Fibroblast of lung (primary cell): ENCODE data around the gene ACD. TPM values are rescaled to one million over a fixed set of nuclear protein-coding genes. Genes with fewer than 3 reads are reported as not detected.

Source experiments
- DNase-seq, 2 donors: peaks; one replicate each; pipeline versions ENCODE4 v3.0.0 to v3.0.0-alpha.2; 2010; ENCODE audit warnings: low read depth in 2 of 2
- H2AFZ ChIP-seq: 2 replicates; pipeline ENCODE4 v1.5.1; 2012; ENCODE audit warnings: low read length, control low read depth, inconsistent platforms
- H3K27ac ChIP-seq: 2 replicates; pipeline ENCODE4 v1.5.1; 2011; ENCODE audit warnings: low read length, control low read depth; ENCODE audit not compliant: insufficient read depth
- H3K27me3 ChIP-seq: 2 replicates; pipeline ENCODE4 v1.5.1; 2011; ENCODE audit warnings: mild to moderate bottlenecking, low read length; ENCODE audit not compliant: control insufficient read depth, insufficient read depth
- H3K36me3 ChIP-seq: 2 replicates; pipeline ENCODE4 v1.5.1; 2011; ENCODE audit warnings: low read length; ENCODE audit not compliant: control insufficient read depth, insufficient read depth
- H3K4me1 ChIP-seq: 2 replicates; pipeline ENCODE4 v1.5.1; 2011; ENCODE audit warnings: low read length; ENCODE audit not compliant: control insufficient read depth, insufficient read depth; ENCODE audit errors: extremely low read depth
- H3K4me2 ChIP-seq: 2 replicates; pipeline ENCODE4 v1.5.1; 2011; ENCODE audit warnings: low read length, control low read depth; ENCODE audit not compliant: insufficient read depth; ENCODE audit errors: extremely low read depth
- H3K4me3 ChIP-seq, 4 experiments: fragments of 200-600 bp in 1 of 4; sonication (generic) in 1 of 4; replicated peaks in 1 of 4; 2 replicates each; pipeline ENCODE4 v1.5.1; 2011 to 2016; ENCODE audit warnings: low read length in 4 of 4, low read depth in 3 of 4, mild to moderate bottlenecking in 3 of 4, control low read depth in 2 of 4, inconsistent platforms in 1 of 4, mixed read lengths in 1 of 4; ENCODE audit not compliant: insufficient read depth in 1 of 4; ENCODE audit errors: control extremely low read depth in 1 of 4
- H3K79me2 ChIP-seq: 2 replicates; pipeline ENCODE4 v1.5.1; 2012; ENCODE audit warnings: mild to moderate bottlenecking, low read length, inconsistent platforms; ENCODE audit not compliant: control insufficient read depth, insufficient read depth
- H3K9ac ChIP-seq: 2 replicates; pipeline ENCODE4 v1.5.1; 2011; ENCODE audit warnings: mild to moderate bottlenecking, low read length, control low read depth; ENCODE audit not compliant: insufficient read depth
- H3K9me3 ChIP-seq: 2 replicates; pipeline ENCODE4 v1.5.1; 2012; ENCODE audit warnings: low read depth, low read length; ENCODE audit not compliant: control insufficient read depth, insufficient read depth
- H4K20me1 ChIP-seq: 2 replicates; pipeline ENCODE4 v1.5.1; 2011; ENCODE audit warnings: low read length; ENCODE audit not compliant: control insufficient read depth, insufficient read depth; ENCODE audit errors: extremely low read depth
- EZH2 ChIP-seq: IDR thresholded peaks from 2 replicates; pipeline ENCODE4 v1.5.1; 2012; ENCODE audit warnings: low read length, control low read depth, mild to moderate bottlenecking; ENCODE audit errors: missing control alignments
- polyA plus RNA-seq, 2 donors: library from polyadenylated mRNA; depleted of rRNA in 1 of 2; stranded (reverse) in 1 of 2; unstranded in 1 of 2; fragments of >200 nt; gene quantifications; 2 replicates each; pipeline ENCODE4 v1.2.1, GENCODE V29; 2011 to 2012; ENCODE audit warnings: missing spikeins in 1 of 2
- total RNA-seq: library from RNA; depleted of rRNA; stranded (reverse); fragments of >200 nt; gene quantifications from 2 replicates; pipeline ENCODE4 v1.2.1, GENCODE V29; 2014
- TF ChIP-seq, protein P1 (sequence below), 2 donors: IDR thresholded peaks in 1 of 2; conservative IDR thresholded peaks in 1 of 2; 1 replicate in 1 of 2; 2 replicates in 1 of 2; pipeline ENCODE4 v1.5.1; 2011 to 2012; ENCODE audit warnings: low read length in 2 of 2, control low read depth in 1 of 2, inconsistent platforms in 1 of 2, low read depth in 1 of 2, mild to moderate bottlenecking in 1 of 2

Gene ACD
- total and polyA plus RNA-seq, 2 donors (not counting 1 experiment from before 2014, with no cell fraction given) = 7.9 to 9.2 TPM

DNA sequence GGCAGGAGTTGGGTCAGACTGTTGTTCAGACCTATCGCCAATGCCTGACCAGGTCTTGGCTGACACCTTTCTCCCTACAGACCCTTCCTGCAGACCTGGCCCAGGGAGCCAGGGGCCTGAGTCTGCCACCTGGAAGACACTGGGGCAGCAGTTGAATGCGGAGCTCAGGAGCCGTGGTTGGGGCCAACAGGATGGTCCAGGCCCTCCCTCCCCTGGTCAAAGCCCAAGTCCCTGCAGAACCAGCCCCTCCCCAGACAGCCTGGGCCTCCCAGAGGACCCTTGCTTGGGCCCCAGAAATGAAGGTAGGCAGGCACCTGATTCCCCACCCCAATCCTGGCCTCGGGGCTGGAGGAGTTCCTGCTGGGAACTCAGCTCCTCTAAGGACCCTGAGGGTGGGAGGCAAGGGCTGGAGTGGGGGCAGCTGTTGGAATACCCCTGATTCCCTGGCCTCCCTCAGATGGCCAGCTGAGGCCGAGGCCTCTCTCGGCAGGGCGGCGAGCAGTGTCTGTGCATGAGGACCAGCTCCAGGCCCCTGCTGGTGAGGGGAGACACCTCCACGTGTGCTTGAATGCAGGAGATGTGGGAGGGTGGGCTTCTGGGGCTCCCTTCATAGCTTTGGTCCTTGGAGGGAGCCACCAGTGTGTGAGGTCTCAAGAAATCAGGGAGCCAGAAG lies 3.6 kb downstream of the ACD start:
- Histone ChIP-seq H3K4me1 (peaks cover 8% of the 10 kb centered on the region), H3K27ac (no peak overlapping the region), H4K20me1 (peaks cover 2% of the 10 kb centered on the region), H2AFZ (no peak overlapping the region), H3K27me3 (peaks cover 18% of the 10 kb centered on the region), H3K36me3 (peaks cover 4% of the 10 kb centered on the region), H3K9me3 (no peaks in the 10 kb centered on the region), H3K4me2 (no peak overlapping the region), H3K9ac (no peak overlapping the region), H3K4me3 (no peak overlapping the region), H3K79me2 (no peaks in the 10 kb centered on the region)
- TF ChIP-seq, protein P1, sequence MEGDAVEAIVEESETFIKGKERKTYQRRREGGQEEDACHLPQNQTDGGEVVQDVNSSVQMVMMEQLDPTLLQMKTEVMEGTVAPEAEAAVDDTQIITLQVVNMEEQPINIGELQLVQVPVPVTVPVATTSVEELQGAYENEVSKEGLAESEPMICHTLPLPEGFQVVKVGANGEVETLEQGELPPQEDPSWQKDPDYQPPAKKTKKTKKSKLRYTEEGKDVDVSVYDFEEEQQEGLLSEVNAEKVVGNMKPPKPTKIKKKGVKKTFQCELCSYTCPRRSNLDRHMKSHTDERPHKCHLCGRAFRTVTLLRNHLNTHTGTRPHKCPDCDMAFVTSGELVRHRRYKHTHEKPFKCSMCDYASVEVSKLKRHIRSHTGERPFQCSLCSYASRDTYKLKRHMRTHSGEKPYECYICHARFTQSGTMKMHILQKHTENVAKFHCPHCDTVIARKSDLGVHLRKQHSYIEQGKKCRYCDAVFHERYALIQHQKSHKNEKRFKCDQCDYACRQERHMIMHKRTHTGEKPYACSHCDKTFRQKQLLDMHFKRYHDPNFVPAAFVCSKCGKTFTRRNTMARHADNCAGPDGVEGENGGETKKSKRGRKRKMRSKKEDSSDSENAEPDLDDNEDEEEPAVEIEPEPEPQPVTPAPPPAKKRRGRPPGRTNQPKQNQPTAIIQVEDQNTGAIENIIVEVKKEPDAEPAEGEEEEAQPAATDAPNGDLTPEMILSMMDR (conservative IDR thresholded peaks at IDR 0.05 in 1 of 2, IDR thresholded peaks at IDR 0.05 in 1 of 2; ENCODE audit: low read depth in 1 of 2, low read length in 2 of 2) = no peak
- TF ChIP-seq EZH2 = no peak
- DNase-seq = no peak

DNA sequence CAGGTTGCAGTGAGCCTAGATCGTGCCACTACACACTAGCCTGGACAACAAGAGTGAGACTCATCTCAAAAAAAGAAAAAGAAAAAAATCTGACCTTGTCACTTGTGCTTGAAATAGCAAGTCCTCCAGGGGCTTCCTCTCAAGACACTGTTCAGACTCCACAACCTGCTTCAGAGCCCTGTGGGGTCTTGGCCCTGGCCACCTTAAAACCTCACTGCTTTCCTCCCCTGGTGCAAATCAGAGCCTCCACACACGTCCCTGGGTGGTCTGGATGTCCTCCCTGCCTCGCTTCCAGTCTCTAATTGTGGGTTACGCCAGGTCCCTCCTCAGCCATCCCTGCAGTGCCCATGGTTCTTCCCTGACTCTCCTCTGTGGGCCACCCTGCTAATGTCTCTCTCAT lies 4.7 kb downstream of the ACD start:
- no peak overlapping the region for H3K4me2 ChIP-seq
- H2AFZ ChIP-seq = no peak overlapping the region
- no peak for DNase-seq
- peaks cover 4% of the 10 kb centered on the region for H3K36me3 ChIP-seq
- H3K27ac ChIP-seq = no peak overlapping the region
- H3K4me1 ChIP-seq = peaks cover 5% of the 10 kb centered on the region
- no peak overlapping the region for H3K4me3 ChIP-seq
- no peak overlapping the region for H3K9ac ChIP-seq
- no peaks in the 10 kb centered on the region for H3K9me3 ChIP-seq
- H3K79me2 ChIP-seq = no peaks in the 10 kb centered on the region
- H3K27me3 ChIP-seq = peaks cover 21% of the 10 kb centered on the region
- TF ChIP-seq EZH2 = no peak
- TF ChIP-seq, protein P1 (conservative IDR thresholded peaks at IDR 0.05 in 1 of 2, IDR thresholded peaks at IDR 0.05 in 1 of 2; ENCODE audit: low read depth in 1 of 2, low read length in 2 of 2) = no peak
- H4K20me1 ChIP-seq = peaks cover 2% of the 10 kb centered on the region

DNA sequence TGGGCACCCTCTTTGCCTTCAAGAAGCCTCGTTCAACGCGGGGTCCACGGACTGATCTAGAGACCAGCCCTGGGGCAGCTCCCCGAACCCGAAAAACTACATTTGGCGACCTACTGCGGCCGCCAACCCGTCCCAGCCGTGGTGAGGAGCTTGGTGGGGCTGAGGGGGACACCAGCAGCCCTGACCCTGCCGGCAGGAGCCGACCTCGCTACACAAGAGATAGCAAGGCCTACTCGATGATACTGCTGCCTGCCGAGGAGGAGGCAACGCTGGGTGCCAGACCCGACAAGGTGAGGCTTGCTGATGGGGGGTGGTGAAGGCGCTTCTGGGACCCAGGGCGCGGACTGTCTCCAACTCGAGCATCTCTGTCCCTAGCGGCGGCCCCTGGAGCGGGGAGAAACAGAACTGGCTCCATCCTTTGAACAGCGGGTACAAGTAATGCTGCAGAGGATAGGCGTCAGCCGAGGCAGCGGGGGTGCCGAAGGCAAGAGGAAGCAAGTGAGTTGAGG lies 5.6 kb downstream of the ACD start:
- H3K4me1 ChIP-seq = peaks cover 4% of the 10 kb centered on the region
- H3K4me2 ChIP-seq = no peak overlapping the region
- TF ChIP-seq EZH2 = peak; percentile 62
- TF ChIP-seq, protein P1 (conservative IDR thresholded peaks at IDR 0.05 in 1 of 2, IDR thresholded peaks at IDR 0.05 in 1 of 2; ENCODE audit: low read depth in 1 of 2, low read length in 2 of 2) = no peak
- no peak overlapping the region for H3K9ac ChIP-seq
- H3K4me3 ChIP-seq = no peak overlapping the region
- H3K27ac ChIP-seq = no peak overlapping the region
- no peaks in the 10 kb centered on the region for H3K9me3 ChIP-seq
- peaks cover 2% of the 10 kb centered on the region for H4K20me1 ChIP-seq
- no peak overlapping the region for H2AFZ ChIP-seq
- no peak for DNase-seq
- H3K36me3 ChIP-seq = peaks cover 4% of the 10 kb centered on the region
- H3K27me3 ChIP-seq = peaks cover 29% of the 10 kb centered on the region
- H3K79me2 ChIP-seq = no peaks in the 10 kb centered on the region
